CD4-positive, alpha-beta T cell treated with Interleukin-17A for 4 hours (primary cell): ENCODE results near the gene ATP1B1.

ENCODE experiments used
- DNase-seq: peaks from one replicate; pipeline ENCODE4 v3.0.0-alpha.2; 2020; ENCODE audit warnings: mixed read lengths

Gene ATP1B1

GRCh38 chr1:169094897-169095569 is 11.5 kb upstream of the ATP1B1 start:
- DNase-seq, result no peak

DNA sequence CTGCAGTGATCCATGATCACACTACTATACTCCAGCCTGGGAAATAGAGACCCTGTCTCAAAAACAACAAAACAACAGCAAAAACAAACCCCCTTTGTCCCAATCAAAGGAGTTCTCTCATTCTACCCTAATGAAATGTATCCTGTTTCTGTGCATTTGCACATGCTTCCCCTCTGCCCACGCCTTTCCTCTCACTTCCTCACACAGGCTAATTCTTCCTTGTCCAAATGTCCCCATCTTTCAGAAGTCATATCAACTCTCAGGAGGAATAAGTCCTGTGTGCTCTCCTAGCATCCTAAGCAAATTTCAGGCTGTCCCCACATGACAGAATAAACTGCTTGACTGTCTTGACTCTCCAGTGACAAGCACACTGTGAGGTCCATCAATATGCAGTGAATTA is 8.1 kb upstream of the ATP1B1 start:
- DNase-seq, result no peak

GRCh38 chr1:169099561-169099960 is 6.9 kb upstream of the ATP1B1 start:
- no peak for DNase-seq

DNA sequence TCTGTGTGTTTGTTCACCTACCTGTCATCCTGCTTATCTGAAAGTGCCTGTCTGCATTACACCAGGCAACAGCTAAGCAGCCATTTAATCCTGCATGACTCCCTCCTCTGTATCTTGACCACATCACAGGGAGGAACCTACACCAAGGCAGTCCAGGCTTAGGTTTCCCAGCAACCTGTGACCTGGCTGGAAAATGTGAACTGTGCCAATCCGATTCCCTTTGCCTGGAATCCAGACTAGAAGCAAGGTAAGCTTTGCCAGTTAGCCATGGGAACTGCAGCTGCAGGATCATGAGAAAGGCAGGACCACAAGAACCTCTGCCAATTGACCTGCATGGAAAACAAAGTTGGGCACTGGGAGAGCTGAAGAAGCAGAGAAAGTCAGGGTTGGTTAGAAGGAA is 6.3 kb upstream of the ATP1B1 start:
- DNase-seq, result no peak

DNA sequence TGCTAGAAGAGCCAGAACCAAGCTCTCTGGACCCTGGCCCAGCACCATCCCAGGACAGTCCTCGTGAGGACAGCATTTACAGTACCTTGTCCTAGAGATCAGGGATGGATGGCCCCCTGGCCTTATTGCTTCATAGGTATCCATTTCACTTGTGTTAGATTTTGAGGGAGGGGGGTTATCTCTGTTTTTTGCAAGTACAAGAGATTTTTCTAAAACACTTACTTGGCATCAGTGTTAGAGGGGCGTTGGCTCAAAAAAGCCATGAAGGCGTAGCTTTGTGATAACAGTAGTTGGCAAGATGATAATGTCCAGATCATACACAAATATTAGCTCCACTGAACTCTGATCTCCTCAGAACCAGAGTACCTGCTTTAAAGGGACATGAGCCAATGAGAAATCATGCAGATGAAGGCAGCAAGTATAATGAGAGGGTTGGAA is 5.8 kb upstream of the ATP1B1 start:
- no peak for DNase-seq

GRCh38 chr1:169102567-169102966 is 3.9 kb upstream of the ATP1B1 start:
- no peak for DNase-seq

- DNase-seq, result no peak
Measured at GRCh38 chr1:169103002-169103401, 3.5 kb upstream of the ATP1B1 start.

DNA sequence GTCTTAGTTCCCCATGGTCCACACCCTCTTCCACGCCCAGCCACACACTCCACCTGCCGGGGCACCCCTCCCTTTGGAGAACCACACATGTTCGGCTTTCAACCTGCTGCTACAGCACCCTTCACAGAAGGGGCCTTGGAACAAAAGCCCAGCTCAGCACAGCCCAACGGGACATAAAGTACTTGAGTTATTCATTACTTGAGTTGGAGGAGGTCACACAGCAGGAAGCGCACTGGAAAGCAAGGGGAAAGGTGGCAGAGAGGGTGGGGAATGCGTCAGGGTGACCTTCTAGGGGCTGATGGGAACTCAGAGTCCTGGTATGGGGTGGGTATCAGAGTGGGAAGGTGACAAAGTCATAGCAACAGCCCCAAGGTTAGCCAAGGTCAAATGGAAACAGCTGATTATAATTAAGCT is 3.0 kb upstream of the ATP1B1 start:
- DNase-seq, result no peak

DNA sequence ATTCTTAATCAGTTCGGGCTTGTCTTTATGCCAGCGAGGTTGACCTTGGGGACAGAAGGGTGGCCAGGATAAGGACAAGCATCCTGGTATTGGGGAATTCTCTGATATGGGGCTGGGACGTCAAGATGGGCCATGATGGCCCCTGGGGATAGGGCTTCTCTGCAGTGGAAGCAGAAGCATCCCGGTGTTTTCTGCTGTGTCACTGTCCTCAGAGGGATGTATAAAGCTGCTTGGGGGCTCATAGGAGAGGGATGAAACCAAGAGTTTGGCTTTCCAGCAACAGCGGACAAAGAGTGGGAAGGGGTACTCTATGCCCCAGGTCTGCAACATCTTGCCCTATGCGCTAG is 1.4 kb upstream of the ATP1B1 start:
- no peak for DNase-seq

GRCh38 chr1:169105434-169106094 is 926 bp upstream of the ATP1B1 start:
- DNase-seq, result peak; percentile 39

GRCh38 chr1:169106921-169107602 is 572 bp downstream of the ATP1B1 start:
- peak; percentile 32 for DNase-seq

GRCh38 chr1:169107603-169108208 is 1.2 kb downstream of the ATP1B1 start:
- no peak for DNase-seq

- DNase-seq, result no peak
Measured at GRCh38 chr1:169108223-169108622, 1.7 kb downstream of the ATP1B1 start.

DNA sequence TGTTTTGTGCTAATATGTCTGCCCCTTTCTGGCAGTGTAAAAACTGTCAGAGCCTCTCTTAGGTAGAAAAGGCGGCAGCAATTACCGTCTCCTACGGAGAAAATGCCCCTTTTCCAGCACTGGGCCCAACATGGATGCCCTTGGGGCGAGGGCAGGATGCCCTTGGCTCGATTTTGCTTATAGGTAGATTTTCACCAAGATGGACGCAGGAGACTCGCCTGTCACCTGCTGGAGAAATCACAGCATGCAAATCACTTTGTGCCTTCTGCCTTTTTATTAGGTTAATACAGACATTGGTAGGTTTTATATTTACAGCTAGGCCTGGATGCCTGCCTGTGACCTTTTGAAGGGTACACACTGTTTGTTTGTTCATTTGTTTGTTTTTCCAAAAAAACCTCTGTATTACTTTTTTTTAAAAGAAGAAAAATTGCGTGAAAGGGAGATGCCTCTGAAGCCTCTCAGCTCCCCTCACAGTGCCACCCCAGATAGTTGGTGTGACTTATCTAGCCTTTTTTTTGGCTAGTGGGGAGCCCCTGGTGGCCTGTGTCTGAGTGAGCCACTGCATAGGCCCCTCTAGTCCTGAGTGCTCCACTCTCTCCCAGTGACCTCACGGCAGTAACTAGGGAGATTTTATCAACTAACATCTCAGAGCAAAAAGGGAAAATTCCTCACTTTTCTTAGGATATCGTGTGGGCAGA is 2.5 kb downstream of the ATP1B1 start:
- peak; percentile 12 for DNase-seq

GRCh38 chr1:169109561-169110134 is 3.2 kb downstream of the ATP1B1 start:
- no peak for DNase-seq

GRCh38 chr1:169110236-169110635 is 3.7 kb downstream of the ATP1B1 start:
- no peak for DNase-seq

GRCh38 chr1:169110689-169111447 is 4.4 kb downstream of the ATP1B1 start:
- DNase-seq, result no peak

DNA sequence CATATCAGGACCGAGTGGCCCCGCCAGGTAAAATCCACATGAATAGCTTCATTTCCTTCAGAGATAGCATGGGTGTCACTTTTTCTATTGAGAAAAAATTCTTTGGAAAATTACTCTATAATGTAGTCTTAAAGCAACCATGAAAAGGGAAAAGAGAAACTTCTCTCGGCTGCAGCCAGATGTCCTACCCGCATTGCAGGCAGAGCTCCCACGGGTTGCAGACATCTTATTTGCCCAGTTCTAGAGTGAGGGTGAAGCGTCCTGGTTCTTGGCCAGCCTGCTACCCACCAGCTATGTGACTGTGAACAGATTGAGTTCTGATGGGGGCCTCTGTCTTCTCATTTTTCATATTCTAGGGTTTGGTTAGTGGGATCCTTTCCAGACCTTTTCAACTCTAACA is 5.0 kb downstream of the ATP1B1 start:
- no peak for DNase-seq

- no peak for DNase-seq
Measured at GRCh38 chr1:169112241-169112640, 5.8 kb downstream of the ATP1B1 start.

- DNase-seq, result no peak
Measured at GRCh38 chr1:169113613-169114119, 7.2 kb downstream of the ATP1B1 start.

GRCh38 chr1:169115891-169116585 is 9.5 kb downstream of the ATP1B1 start:
- DNase-seq, result no peak
